Measurements from ENCODE around the gene C16orf78.

DNA sequence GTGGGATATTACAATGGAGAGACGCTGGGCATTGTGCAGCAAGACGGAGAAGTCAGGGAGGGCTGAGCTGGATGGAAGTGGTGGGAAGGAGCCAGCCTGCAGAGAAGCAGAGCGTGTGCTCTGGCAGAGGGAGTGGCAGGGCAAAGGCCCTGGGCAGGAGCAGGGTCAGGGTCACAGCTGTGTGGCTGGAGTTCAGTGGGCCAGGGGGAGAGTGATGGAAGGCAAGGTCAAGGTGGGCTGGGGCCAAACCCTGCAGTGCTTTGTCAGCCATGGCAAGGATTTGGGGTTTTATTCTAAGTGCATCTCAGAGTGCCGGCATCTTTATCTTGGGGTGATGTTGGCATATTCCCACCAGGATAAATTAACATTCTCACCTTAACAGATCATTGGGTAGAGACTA is 31.9 kb upstream of the C16orf78 start:
- TF ChIP-seq EZH2 (IDR thresholded peaks at IDR 0.05) (no peak), POLR2AphosphoS5 (IDR thresholded peaks at IDR 0.05; ENCODE audit: borderline replicate concordance, low read depth, low read length) (no peak)
